ENCODE data around the gene SYT8. TPM values are rescaled to one million over a fixed set of nuclear protein-coding genes. Genes with fewer than 3 reads are reported as not detected.

Gene SYT8
- total RNA-seq, 2 donors from 2014 or later, result not detected

- intact Hi-C loops (cut with DNase I), result no loop called here
- DNase-seq, result no peak
- no peak for ATAC-seq
Measured at GRCh38 chr11:1852271-1852876, 17.6 kb downstream of the SYT8 start.

GRCh38 chr11:1852877-1853276, 18.1 kb downstream of the SYT8 start, which contains the start of gene LSP1:
Gene LSP1 (plus strand): TSS chr11:1853084. CDS start chr11:1853145, 61 bp downstream.
- peak in 1 of 2 donors; percentile 53 for ATAC-seq
- no peak for DNase-seq
- intact Hi-C loops (cut with DNase I), result no loop called here

- ATAC-seq (no peak), DNase-seq (no peak)
- intact Hi-C loops (cut with DNase I), result no loop called here
Measured at GRCh38 chr11:1853376-1854131, 18.8 kb downstream of the SYT8 start.

GRCh38 chr11:1854132-1854948, 19.6 kb downstream of the SYT8 start:
- no peak for ATAC-seq
- intact Hi-C loops (cut with DNase I), result no loop called here
- DNase-seq, result no peak

GRCh38 chr11:1854949-1855885, 20.4 kb downstream of the SYT8 start:
- no peak for ATAC-seq
- DNase-seq, result no peak
- intact Hi-C loops (cut with DNase I), result no loop called here

GRCh38 chr11:1855886-1856265, 21.1 kb downstream of the SYT8 start:
- intact Hi-C loops (cut with DNase I), result no loop called here
- ATAC-seq, result no peak
- no peak for DNase-seq

- ATAC-seq (no peak), DNase-seq (no peak)
- intact Hi-C loops (cut with DNase I), result no loop called here
Measured at GRCh38 chr11:1856306-1857005, 21.7 kb downstream of the SYT8 start.

GRCh38 chr11:1857064-1857463, 22.3 kb downstream of the SYT8 start:
- intact Hi-C loops (cut with DNase I), result no loop called here
- DNase-seq (no peak), ATAC-seq (no peak)

GRCh38 chr11:1858154-1858553, 23.4 kb downstream of the SYT8 start:
- ATAC-seq, result no peak
- intact Hi-C loops (cut with DNase I), result no loop called here
- DNase-seq, result no peak

GRCh38 chr11:1858576-1858975, 23.8 kb downstream of the SYT8 start:
- ATAC-seq (no peak), DNase-seq (no peak)
- intact Hi-C loops (cut with DNase I), result no loop called here

- no peak for DNase-seq
- intact Hi-C loops (cut with DNase I), result no loop called here
- ATAC-seq, result no peak
Measured at GRCh38 chr11:1859004-1859403, 24.2 kb downstream of the SYT8 start.

GRCh38 chr11:1860108-1860507, 25.3 kb downstream of the SYT8 start:
- DNase-seq, result no peak

GRCh38 chr11:1861435-1862411, 26.9 kb downstream of the SYT8 start:
- DNase-seq, result no peak
- ATAC-seq, result no peak
- intact Hi-C loops (cut with DNase I), result no loop called here

More at GRCh38 chr11:1860108-1860507, 25.3 kb downstream of the SYT8 start:
- intact Hi-C loops (cut with DNase I), result no loop called here
- no peak for ATAC-seq

- ATAC-seq, result peak in 1 of 2 donors; percentile 1
- DNase-seq, result no peak
- intact Hi-C loops (cut with DNase I), result no loop called here
Measured at GRCh38 chr11:1862588-1863351, 28.0 kb downstream of the SYT8 start.

- DNase-seq (peak; percentile 90), ATAC-seq (peak; percentile 90 to 92)
- intact Hi-C loops (cut with DNase I), result no loop called here
Measured at GRCh38 chr11:1863352-1864216, 28.8 kb downstream of the SYT8 start.

GRCh38 chr11:1864231-1864630, 29.4 kb downstream of the SYT8 start:
- intact Hi-C loops (cut with DNase I), result no loop called here
- DNase-seq (no peak), ATAC-seq (peak; percentile 3 to 11)
